ENCODE data around the gene AK4.
A peak's percentile ranks its signal among the peaks of the same experiment; 100 is the strongest.

AK4 gene

GRCh38 chr1:65164633-65165032, 16.6 kb downstream of the AK4 start:
- TF ChIP-seq CTCF (IDR thresholded peaks at IDR 0.05; ENCODE audit: low read depth, low read length, poor library complexity, severe bottlenecking) (no peak), EZH2phosphoT487 (IDR thresholded peaks at IDR 0.05; ENCODE audit: borderline replicate concordance, low read length) (no peak)
- H3K79me2 ChIP-seq (ENCODE audit: control insufficient read depth, low read length): peaks cover 35% of the 10 kb centered on the region
- H3F3A ChIP-seq (ENCODE audit: control insufficient read depth, insufficient read depth): no peaks in the 10 kb centered on the region
- H3K9me2 ChIP-seq (replicated peaks; ENCODE audit: control insufficient read depth, low read length): no peaks in the 10 kb centered on the region
- no peaks in the 10 kb centered on the region for H3K9me3 ChIP-seq (ENCODE audit: control insufficient read depth, insufficient read depth, low read length)
- H3K27me3 ChIP-seq (ENCODE audit: control insufficient read depth, low read length): no peaks in the 10 kb centered on the region
- H3K4me2 ChIP-seq (ENCODE audit: low read length): no peak overlapping the region
- H3K4me3 ChIP-seq (ENCODE audit: low read length): no peak overlapping the region
- no peak overlapping the region for H3K27ac ChIP-seq (ENCODE audit: low read depth, low read length)
- H3K4me1 ChIP-seq (ENCODE audit: control insufficient read depth, low read length): peaks cover 16% of the 10 kb centered on the region
- H3K36me3 ChIP-seq (ENCODE audit: control insufficient read depth, low read length): no peaks in the 10 kb centered on the region
- H4K20me1 ChIP-seq (ENCODE audit: control insufficient read depth, insufficient read depth, low read depth, low read length): no peaks in the 10 kb centered on the region; the same call in 1 of the 2 replicates

GRCh38 chr1:65165269-65165993, 17.4 kb downstream of the AK4 start:
- Histone ChIP-seq H3K27ac (ENCODE audit: low read depth, low read length) (no peak overlapping the region), H3K4me2 (ENCODE audit: low read length) (0 out of 2 replicates have a peak overlapping the region, but pooled peaks have one; percentile 3), H3K4me1 (ENCODE audit: control insufficient read depth, low read length) (peaks cover 16% of the 10 kb centered on the region), H3K9me2 (replicated peaks; ENCODE audit: control insufficient read depth, low read length) (no peaks in the 10 kb centered on the region), H3K27me3 (ENCODE audit: control insufficient read depth, low read length) (no peaks in the 10 kb centered on the region), H3F3A (ENCODE audit: control insufficient read depth, insufficient read depth) (no peaks in the 10 kb centered on the region), H3K79me2 (ENCODE audit: control insufficient read depth, low read length) (peaks cover 35% of the 10 kb centered on the region), H3K4me3 (ENCODE audit: low read length) (no peak overlapping the region), H3K36me3 (ENCODE audit: control insufficient read depth, low read length) (no peaks in the 10 kb centered on the region), H3K9me3 (ENCODE audit: control insufficient read depth, insufficient read depth, low read length) (no peaks in the 10 kb centered on the region), H4K20me1 (ENCODE audit: control insufficient read depth, insufficient read depth, low read depth, low read length) (no peaks in the 10 kb centered on the region; the same call in 1 of the 2 replicates)
- TF ChIP-seq EZH2phosphoT487 (IDR thresholded peaks at IDR 0.05; ENCODE audit: borderline replicate concordance, low read length) (no peak), CTCF (IDR thresholded peaks at IDR 0.05; ENCODE audit: low read depth, low read length, poor library complexity, severe bottlenecking) (no peak)

- Histone ChIP-seq H3K4me2 (ENCODE audit: low read length) (no peak overlapping the region), H3K27me3 (ENCODE audit: control insufficient read depth, low read length) (no peaks in the 10 kb centered on the region), H3K9me3 (ENCODE audit: control insufficient read depth, insufficient read depth, low read length) (no peaks in the 10 kb centered on the region), H3K36me3 (ENCODE audit: control insufficient read depth, low read length) (no peaks in the 10 kb centered on the region), H3F3A (ENCODE audit: control insufficient read depth, insufficient read depth) (no peaks in the 10 kb centered on the region), H3K9me2 (replicated peaks; ENCODE audit: control insufficient read depth, low read length) (no peaks in the 10 kb centered on the region), H3K4me1 (ENCODE audit: control insufficient read depth, low read length) (peaks cover 16% of the 10 kb centered on the region), H3K27ac (ENCODE audit: low read depth, low read length) (no peak overlapping the region), H4K20me1 (ENCODE audit: control insufficient read depth, insufficient read depth, low read depth, low read length) (no peaks in the 10 kb centered on the region; the same call in 1 of the 2 replicates), H3K4me3 (ENCODE audit: low read length) (no peak overlapping the region), H3K79me2 (ENCODE audit: control insufficient read depth, low read length) (peaks cover 33% of the 10 kb centered on the region)
- TF ChIP-seq EZH2phosphoT487 (IDR thresholded peaks at IDR 0.05; ENCODE audit: borderline replicate concordance, low read length) (no peak), CTCF (IDR thresholded peaks at IDR 0.05; ENCODE audit: low read depth, low read length, poor library complexity, severe bottlenecking) (no peak)
These were observed 18.7 kb downstream of the AK4 start for GRCh38 chr1:65166572-65167305.

Measured in DOHH2 (cell line).